Muscle layer of duodenum (tissue), 2 donors: ENCODE results near the gene CDC34.

Source experiments
- H3K27ac ChIP-seq: one replicate; pipeline ENCODE4 v1.7.0; 2013; ENCODE audit warnings: mild to moderate bottlenecking, low read length
- H3K27me3 ChIP-seq: one replicate; pipeline ENCODE4 v1.7.0; 2013; ENCODE audit warnings: low read depth, mild to moderate bottlenecking, control low read depth, low read length
- H3K36me3 ChIP-seq, 2 donors: one replicate each; pipeline ENCODE4 v1.7.0; 2013; ENCODE audit warnings: low read length in 2 of 2, control low read depth in 1 of 2, mild to moderate bottlenecking in 1 of 2; ENCODE audit not compliant: insufficient read depth in 2 of 2, control insufficient read depth in 1 of 2
- H3K4me1 ChIP-seq, 2 donors: one replicate each; pipeline ENCODE4 v1.7.0; 2013; ENCODE audit warnings: low read length in 2 of 2, mild to moderate bottlenecking in 2 of 2, control low read depth in 1 of 2, moderate library complexity in 1 of 2; ENCODE audit not compliant: insufficient read depth in 2 of 2, control insufficient read depth in 1 of 2
- H3K4me3 ChIP-seq, 2 donors: one replicate each; pipeline ENCODE4 v1.7.0; 2013; ENCODE audit warnings: low read length in 2 of 2, low read depth in 1 of 2, mild to moderate bottlenecking in 1 of 2
- H3K9me3 ChIP-seq, 2 donors: one replicate each; pipeline ENCODE4 v1.7.0; 2013; ENCODE audit warnings: low read length in 2 of 2, control low read depth in 1 of 2, mild to moderate bottlenecking in 1 of 2; ENCODE audit not compliant: control insufficient read depth in 1 of 2
- donor health status: healthy.

The CDC34 gene

GRCh38 chr19:492091-492531 is 39.4 kb upstream of the CDC34 start:
- Histone ChIP-seq H3K9me3 (no peaks in the 10 kb centered on the region), H3K4me3 (no peak overlapping the region), H3K27ac (no peak overlapping the region), H3K4me1 (peaks cover 0 to 16% of the 10 kb centered on the region in 2 donors), H3K27me3 (no peaks in the 10 kb centered on the region), H3K36me3 (no peaks in the 10 kb centered on the region)

- peaks cover 0 to 29% of the 10 kb centered on the region in 2 donors for H3K4me1 ChIP-seq
- no peaks in the 10 kb centered on the region for H3K9me3 ChIP-seq
- no peak overlapping the region for H3K4me3 ChIP-seq
- H3K27ac ChIP-seq: no peak overlapping the region
- no peaks in the 10 kb centered on the region for H3K36me3 ChIP-seq
- H3K27me3 ChIP-seq: peaks cover 8% of the 10 kb centered on the region
Measured at GRCh38 chr19:493391-494170, 38.0 kb upstream of the CDC34 start.

- Histone ChIP-seq H3K4me3 (no peak overlapping the region), H3K36me3 (no peaks in the 10 kb centered on the region), H3K4me1 (peaks cover 0 to 29% of the 10 kb centered on the region in 2 donors), H3K27me3 (peaks cover 13% of the 10 kb centered on the region), H3K27ac (no peak overlapping the region), H3K9me3 (no peaks in the 10 kb centered on the region)
Measured at GRCh38 chr19:494171-495080, 37.1 kb upstream of the CDC34 start.

- H3K4me3 ChIP-seq: no peak overlapping the region
- H3K4me1 ChIP-seq: peaks cover 0 to 23% of the 10 kb centered on the region in 2 donors
- no peaks in the 10 kb centered on the region for H3K36me3 ChIP-seq
- peaks cover 14% of the 10 kb centered on the region for H3K27me3 ChIP-seq
- H3K27ac ChIP-seq: no peak overlapping the region
- no peaks in the 10 kb centered on the region for H3K9me3 ChIP-seq
Measured at GRCh38 chr19:495081-495401, 36.5 kb upstream of the CDC34 start.

- no peaks in the 10 kb centered on the region for H3K36me3 ChIP-seq
- H3K27me3 ChIP-seq: peaks cover 14% of the 10 kb centered on the region
- H3K4me1 ChIP-seq: peaks cover 0 to 19% of the 10 kb centered on the region in 2 donors
- no peaks in the 10 kb centered on the region for H3K9me3 ChIP-seq
- H3K4me3 ChIP-seq: no peak overlapping the region
- no peak overlapping the region for H3K27ac ChIP-seq
Measured at GRCh38 chr19:495402-496111, 36.0 kb upstream of the CDC34 start.

- Histone ChIP-seq H3K27ac (no peak within 1 kb of the TSS), H3K4me1 (peaks cover 0 to 19% of the 10 kb centered on the region in 2 donors), H3K4me3 (no peak within 1 kb of the TSS), H3K27me3 (peaks cover 14% of the 10 kb centered on the region), H3K9me3 (no peaks in the 10 kb centered on the region), H3K36me3 (no peaks in the 10 kb centered on the region)
Measured at GRCh38 chr19:496112-496665, 35.4 kb upstream of the CDC34 start, which contains the start of gene MADCAM1. Gene MADCAM1, plus strand, starts transcription at chr19:496486. Its CDS starts 14 bp downstream, at chr19:496500.

- Histone ChIP-seq H3K27ac (no peak overlapping the region), H3K36me3 (no peaks in the 10 kb centered on the region), H3K9me3 (no peaks in the 10 kb centered on the region), H3K27me3 (peaks cover 14% of the 10 kb centered on the region), H3K4me1 (peaks cover 0 to 19% of the 10 kb centered on the region in 2 donors), H3K4me3 (no peak overlapping the region)
Measured at GRCh38 chr19:496986-497385, 34.6 kb upstream of the CDC34 start.

GRCh38 chr19:497491-497868 is 34.1 kb upstream of the CDC34 start:
- Histone ChIP-seq H3K4me1 (peaks cover 0 to 19% of the 10 kb centered on the region in 2 donors), H3K4me3 (peak overlapping the region in 1 of 2 donors; percentile 40), H3K27me3 (peaks cover 14% of the 10 kb centered on the region), H3K27ac (no peak overlapping the region), H3K36me3 (no peaks in the 10 kb centered on the region), H3K9me3 (no peaks in the 10 kb centered on the region)

- Histone ChIP-seq H3K27ac (no peak overlapping the region), H3K4me3 (peak overlapping the region in 1 of 2 donors; percentile 40), H3K27me3 (peaks cover 14% of the 10 kb centered on the region), H3K4me1 (peaks cover 0 to 19% of the 10 kb centered on the region in 2 donors), H3K9me3 (no peaks in the 10 kb centered on the region), H3K36me3 (no peaks in the 10 kb centered on the region)
Measured at GRCh38 chr19:497869-498510, 33.6 kb upstream of the CDC34 start.

GRCh38 chr19:498511-498891 is 33.1 kb upstream of the CDC34 start:
- H3K36me3 ChIP-seq: no peaks in the 10 kb centered on the region
- H3K27ac ChIP-seq: no peak overlapping the region
- H3K27me3 ChIP-seq: peaks cover 14% of the 10 kb centered on the region
- peaks cover 0 to 19% of the 10 kb centered on the region in 2 donors for H3K4me1 ChIP-seq
- H3K9me3 ChIP-seq: no peaks in the 10 kb centered on the region
- H3K4me3 ChIP-seq: no peak overlapping the region
